ENCODE results near the gene SLC34A1.

Gene SLC34A1

GRCh38 chr5:177364159-177364962, 19.9 kb upstream of the SLC34A1 start:
- Histone ChIP-seq H3K4me1 (ENCODE audit: control insufficient read depth, insufficient read depth, low read length) (peaks cover 2% of the 10 kb centered on the region; the same call in 1 of the 2 replicates), H3K36me3 (ENCODE audit: control insufficient read depth in 2 of 2, insufficient read depth in 1 of 2, low read length in 2 of 2) (no peaks in the 10 kb centered on the region), H3K27ac (ENCODE audit: extremely low read depth, low read depth, low read length) (no peak overlapping the region), H3K9me3 (ENCODE audit: control insufficient read depth, insufficient read depth, low read depth, low read length) (no peaks in the 10 kb centered on the region), H3K4me3 (ENCODE audit: low read depth, low read length) (no peak overlapping the region)
- TF ChIP-seq PRDM1 (tag by site-specific recombination; IDR thresholded peaks at IDR 0.05) (0 out of 2 replicates have a peak, but pooled peaks have one; percentile 7), ZNF280D (tag by site-specific recombination; IDR thresholded peaks at IDR 0.05) (no peak), OSR2 (tag by site-specific recombination; IDR thresholded peaks at IDR 0.05) (no peak), ZNF175 (tag by site-specific recombination; IDR thresholded peaks at IDR 0.05) (no peak), EGR2 (tag by site-specific recombination; IDR thresholded peaks at IDR 0.05; ENCODE audit: low read depth) (peak; percentile 49; the same call in 1 of the 2 replicates)
- ChIA-PET CTCF (interaction anchor here (0.6 to 1.6 kb wide), 5 partner anchors 18 to 40 kb away, joined by 3 to 4 read pairs (median 3); no protein-coding TSS in a partner anchor), POLR2A (interaction anchor here (0.9 to 1.4 kb wide), 2 partner anchors 12 to 88 kb away, joined by 3 to 7 read pairs; partner anchors contain the start of gene LMAN2)

- CTCF ChIA-PET, result interaction anchor here (0.5 to 1.3 kb wide), 4 partner anchors 16 to 168 kb away, joined by 3 to 4 read pairs (median 4); no protein-coding TSS in a partner anchor
- no peak overlapping the region for H3K27ac ChIP-seq (ENCODE audit: extremely low read depth, low read depth, low read length)
- POLR2A ChIA-PET, result interaction anchor here (0.6 to 1.7 kb wide), 3 partner anchors 13 to 60 kb away, joined by 3 to 10 read pairs (median 6); partner anchors contain the start of genes GRK6 and LMAN2
Observed at GRCh38 chr5:177365845-177366527, 18.2 kb upstream of the SLC34A1 start.

More at GRCh38 chr5:177365845-177366527, 18.2 kb upstream of the SLC34A1 start:
- no peak for TF ChIP-seq ZNF26 (tag by site-specific recombination; IDR thresholded peaks at IDR 0.05)
- TF ChIP-seq PRDM10 (tag by site-specific recombination; IDR thresholded peaks at IDR 0.05), result peak; percentile 61; the same call in 1 of the 2 replicates
- TF ChIP-seq ZFHX2 (tag by site-specific recombination; conservative IDR thresholded peaks at IDR 0.05), result 0 out of 2 replicates have a peak, but pooled peaks have one; percentile 11
- no peak for TF ChIP-seq ZNF768 (tag by site-specific recombination; IDR thresholded peaks at IDR 0.05)
- TF ChIP-seq ZNF132 (tag by site-specific recombination; IDR thresholded peaks at IDR 0.05; ENCODE audit: borderline replicate concordance), result no peak
- 0 out of 2 replicates have a peak, but pooled peaks have one; percentile 20 for TF ChIP-seq SP2 (tag by site-specific recombination; IDR thresholded peaks at IDR 0.05)
- TF ChIP-seq MEIS1 (CRISPR knock-in tag; IDR thresholded peaks at IDR 0.05; ENCODE audit: borderline replicate concordance), result no peak
- TF ChIP-seq ZNF621 (tag by site-specific recombination; IDR thresholded peaks at IDR 0.05), result no peak
- no peak for TF ChIP-seq KLF7 (tag by site-specific recombination; IDR thresholded peaks at IDR 0.05; ENCODE audit: borderline replicate concordance)
- TF ChIP-seq ZNF777 (tag by site-specific recombination; IDR thresholded peaks at IDR 0.05; ENCODE audit: borderline replicate concordance), result no peak
- TF ChIP-seq ZNF585B (tag by site-specific recombination; IDR thresholded peaks at IDR 0.05), result no peak
- no peak for TF ChIP-seq ZFP41 (tag by site-specific recombination; IDR thresholded peaks at IDR 0.05; ENCODE audit: borderline replicate concordance)
- H3K9me3 ChIP-seq (ENCODE audit: control insufficient read depth, insufficient read depth, low read depth, low read length), result no peaks in the 10 kb centered on the region
- H3K4me1 ChIP-seq (ENCODE audit: control insufficient read depth, insufficient read depth, low read length), result peaks cover 2% of the 10 kb centered on the region; the same call in 1 of the 2 replicates
- no peaks in the 10 kb centered on the region for H3K36me3 ChIP-seq (ENCODE audit: control insufficient read depth in 2 of 2, insufficient read depth in 1 of 2, low read length in 2 of 2)
- H3K4me3 ChIP-seq (ENCODE audit: low read depth, low read length), result no peak overlapping the region

All from HEK293 (cell line).